ENCODE measurements around the gene SMCO4.

SMCO4 gene

DNA sequence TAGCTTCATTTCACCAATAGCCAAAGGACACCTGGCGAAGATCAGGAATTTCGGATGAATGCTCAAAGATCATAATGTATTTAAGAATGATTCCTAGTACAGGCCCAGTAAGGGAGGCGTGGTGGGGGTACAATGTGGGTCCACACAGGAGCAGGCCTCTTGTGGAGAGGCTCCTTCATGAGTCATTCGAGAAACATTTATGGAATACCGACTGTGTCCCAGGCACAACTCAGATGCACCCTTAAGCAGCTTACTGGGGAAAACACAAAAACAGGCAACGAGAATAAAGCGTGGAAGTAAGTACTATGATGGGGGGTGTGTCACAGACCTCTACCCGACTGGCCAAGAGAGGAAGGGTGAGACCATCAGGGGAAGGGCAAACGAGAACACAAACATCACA is 44.5 kb downstream of the SMCO4 start:
- no peak for DNase-seq

DNA sequence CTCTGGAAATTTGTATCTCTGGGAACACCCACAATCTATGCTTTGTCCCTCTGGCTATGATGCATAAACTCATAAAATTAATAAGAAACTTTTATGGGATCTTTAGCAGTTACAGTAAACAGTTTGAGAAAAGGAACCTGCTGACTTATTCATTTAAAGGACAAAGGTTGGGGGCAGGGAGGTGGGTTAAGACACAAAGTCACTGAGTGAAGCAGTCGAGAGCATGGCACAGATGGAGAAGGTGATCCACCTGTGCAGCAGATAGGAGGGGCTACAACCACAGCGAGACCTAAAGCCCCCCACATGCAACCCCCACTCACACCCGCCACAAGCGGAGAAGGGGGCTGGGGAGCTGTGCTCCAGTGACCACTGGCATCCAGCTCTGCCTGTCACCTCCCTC is 45.0 kb downstream of the SMCO4 start:
- DNase-seq, result no peak

DNA sequence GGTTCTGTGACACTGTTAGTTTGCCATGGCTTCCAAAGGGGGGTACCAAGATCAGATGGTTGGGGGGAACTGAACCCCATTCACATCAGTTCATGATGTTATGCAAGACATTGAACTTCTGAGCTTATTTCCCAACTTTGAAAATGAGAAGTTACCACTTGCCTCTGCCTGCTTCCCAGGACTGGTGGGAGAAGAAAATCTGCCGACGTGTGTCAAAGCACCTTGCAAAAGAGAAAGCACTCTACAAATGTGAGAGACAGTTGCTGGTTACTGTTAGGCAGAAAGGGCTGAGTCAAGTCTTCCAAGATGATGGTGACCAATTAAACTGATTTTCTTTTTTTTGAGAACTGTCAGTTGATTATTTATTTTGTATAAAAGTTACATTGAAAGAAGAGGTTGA is 45.6 kb downstream of the SMCO4 start:
- DNase-seq, result no peak

DNA sequence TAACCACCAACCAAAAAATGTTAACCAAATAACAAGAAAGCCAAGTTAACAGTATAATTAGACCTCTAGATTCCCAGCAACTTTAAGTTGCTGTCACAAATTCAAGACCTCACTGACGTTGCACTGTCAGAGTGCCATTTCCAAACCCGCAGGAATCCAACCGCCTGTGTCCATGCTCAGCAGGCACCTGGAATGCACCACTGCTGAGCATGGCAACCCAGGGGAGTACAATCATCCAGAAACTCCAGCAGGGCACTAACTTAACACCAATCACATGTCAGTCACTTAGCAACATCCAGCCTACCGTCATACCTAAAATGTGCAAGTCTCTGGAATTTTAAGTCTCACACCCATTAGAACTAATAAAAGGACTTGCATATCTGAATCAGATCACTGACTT is 48.8 kb downstream of the SMCO4 start:
- DNase-seq, result no peak

DNA sequence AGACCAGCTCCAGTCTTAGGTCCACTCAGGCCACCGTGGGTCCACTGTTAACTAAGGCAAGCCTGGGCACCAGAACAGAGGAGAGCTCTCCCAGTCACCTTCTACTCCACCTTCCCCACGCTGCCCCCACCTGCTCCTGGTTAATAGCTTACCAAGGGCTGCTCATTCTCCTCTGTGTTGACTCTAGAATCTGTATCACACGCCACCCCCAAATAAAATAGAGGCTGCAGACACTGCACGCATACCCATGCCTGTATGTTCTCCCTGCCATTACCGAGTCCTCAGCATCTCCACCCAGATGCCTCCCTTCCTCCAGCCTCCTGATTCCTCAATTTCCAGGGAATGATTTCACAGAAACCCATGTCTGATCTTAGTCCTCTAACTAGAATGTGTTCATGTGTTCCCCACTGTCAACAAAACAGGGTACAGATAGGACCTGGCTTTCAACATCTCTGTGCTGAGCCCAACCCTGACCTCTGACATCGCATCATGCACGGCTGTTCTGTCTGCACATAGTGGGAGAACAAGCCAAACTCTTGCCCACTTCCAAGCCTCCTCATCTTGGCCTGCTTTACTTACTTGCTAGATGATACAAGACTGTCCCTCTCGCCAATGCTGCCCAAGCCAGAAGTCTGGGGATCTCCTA is 49.8 kb downstream of the SMCO4 start:
- DNase-seq, result no peak

DNA sequence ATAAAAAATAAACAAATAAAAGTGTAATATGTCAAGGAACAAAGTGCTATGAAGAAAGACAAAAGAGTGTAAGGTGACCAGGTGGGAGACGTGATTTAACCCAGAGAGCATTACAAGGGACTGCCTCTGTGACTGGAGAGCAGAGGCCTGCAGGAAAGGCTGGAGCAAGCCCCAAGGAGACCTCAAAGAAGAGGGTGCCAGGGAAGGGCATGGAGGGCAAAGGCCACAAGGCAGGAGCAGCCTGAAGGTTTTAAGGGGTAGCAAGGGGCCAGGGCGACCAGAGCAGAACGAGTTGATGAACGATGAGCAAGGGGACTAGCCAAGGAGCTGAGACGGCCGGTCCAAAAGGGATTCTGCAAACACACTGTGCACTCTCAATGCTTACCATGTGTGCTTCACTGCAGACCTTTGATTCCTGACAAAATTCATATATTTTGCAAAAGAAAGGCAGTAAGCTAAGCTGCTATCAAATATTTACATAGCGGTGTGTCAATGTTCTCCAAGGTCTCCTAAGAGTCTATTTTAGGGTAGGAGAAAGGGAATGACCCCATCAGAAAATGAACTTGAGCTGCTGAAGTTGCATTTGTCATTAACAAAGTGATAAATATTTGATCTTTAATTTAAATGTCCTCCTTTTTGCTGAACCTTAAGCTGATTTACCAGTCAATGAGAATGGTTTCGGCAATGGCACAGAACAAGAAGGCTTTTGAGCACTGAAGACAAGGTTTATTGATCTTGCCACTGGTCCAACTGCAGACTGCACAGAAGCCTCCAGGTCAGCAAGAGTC is 50.5 kb downstream of the SMCO4 start:
- DNase-seq, result no peak

DNA sequence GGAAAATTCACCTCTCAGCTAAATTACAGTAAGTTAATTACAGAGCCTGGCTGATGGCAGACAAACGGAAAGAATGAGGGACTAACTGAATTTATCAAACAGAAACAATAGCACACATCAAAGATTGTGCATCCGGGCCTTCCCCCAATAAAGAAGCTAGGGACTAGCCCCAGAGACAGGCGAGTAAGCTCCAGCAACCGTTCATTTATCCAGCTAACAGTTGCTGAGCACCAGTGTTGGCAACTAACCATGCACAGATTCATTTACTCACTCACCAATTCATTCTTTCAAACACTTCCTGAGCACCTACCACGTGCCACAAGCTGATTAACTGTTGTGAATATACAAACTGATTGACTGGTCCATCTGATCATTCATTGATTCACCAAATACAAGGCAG is 51.2 kb downstream of the SMCO4 start:
- DNase-seq, result no peak

DNA sequence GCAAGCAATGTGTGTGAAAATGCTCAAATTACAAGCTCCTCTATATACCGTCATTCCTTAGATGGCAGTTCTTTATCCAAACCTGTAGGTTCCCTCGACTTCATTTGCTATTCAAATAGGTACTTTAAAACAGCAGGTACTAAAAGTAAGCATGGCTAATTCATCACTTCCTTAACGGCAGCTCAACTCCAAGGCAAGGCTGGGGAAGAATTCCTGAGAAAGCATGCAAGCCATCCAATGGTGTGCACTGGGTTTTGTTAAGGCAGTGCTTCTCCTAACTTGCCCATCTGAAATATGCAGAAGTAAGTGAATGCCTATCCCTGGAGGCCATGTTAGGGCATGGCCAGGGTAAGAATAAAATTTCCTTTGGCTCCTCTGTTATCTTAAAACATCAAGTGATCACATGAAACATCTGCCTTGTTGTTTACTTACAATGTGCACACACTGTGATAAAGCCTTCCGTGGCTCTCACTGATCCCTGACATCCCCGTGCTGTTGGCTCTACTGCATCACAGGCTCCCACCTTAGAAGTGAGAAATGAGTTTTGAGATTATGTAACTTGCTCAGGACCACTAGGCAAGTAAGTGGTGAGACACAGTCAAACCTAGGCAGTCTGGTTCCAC is 52.1 kb downstream of the SMCO4 start:
- DNase-seq, result no peak

DNA sequence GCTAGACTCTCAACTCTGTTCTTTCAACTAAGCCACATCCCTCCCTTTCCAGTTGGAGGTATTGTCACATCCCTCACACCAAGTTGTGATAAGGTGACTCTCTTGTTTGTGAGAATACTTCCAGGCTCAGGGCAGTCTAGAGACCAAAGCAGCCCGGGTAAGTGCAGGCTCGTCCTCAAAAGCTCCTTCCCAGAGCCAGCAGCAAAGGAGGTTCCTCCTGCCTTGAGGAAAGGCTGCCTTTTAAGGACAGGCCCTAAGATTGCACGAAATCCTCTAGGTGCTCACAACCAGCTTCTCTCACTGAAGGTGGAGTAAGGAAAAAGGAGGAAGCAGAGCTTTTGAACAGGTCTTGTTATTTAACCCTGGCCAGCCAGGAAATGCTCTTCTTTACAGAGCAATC is 53.4 kb downstream of the SMCO4 start:
- DNase-seq, result no peak

DNA sequence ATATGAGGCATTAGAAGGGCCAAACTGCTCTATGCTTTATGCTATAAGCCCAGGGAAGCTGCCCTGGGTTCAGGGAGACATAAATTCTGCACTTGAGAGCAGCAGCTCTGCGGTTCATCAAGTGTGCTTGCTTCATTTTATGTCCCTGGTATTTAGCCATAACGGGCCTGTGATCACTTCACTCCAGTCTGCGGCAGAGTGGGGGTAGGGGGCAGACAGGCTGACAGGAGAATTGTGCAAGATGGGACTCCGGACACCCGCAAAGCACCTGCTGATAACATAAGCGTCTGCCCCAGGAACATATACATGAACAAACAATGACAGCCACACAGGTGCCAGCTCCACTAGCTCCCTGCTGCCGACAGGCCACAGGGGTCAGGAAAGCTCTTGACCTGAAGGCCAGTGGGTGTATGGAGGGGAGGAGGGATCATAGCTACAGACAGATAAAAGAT is 56.1 kb downstream of the SMCO4 start:
- DNase-seq, result no peak

DNA sequence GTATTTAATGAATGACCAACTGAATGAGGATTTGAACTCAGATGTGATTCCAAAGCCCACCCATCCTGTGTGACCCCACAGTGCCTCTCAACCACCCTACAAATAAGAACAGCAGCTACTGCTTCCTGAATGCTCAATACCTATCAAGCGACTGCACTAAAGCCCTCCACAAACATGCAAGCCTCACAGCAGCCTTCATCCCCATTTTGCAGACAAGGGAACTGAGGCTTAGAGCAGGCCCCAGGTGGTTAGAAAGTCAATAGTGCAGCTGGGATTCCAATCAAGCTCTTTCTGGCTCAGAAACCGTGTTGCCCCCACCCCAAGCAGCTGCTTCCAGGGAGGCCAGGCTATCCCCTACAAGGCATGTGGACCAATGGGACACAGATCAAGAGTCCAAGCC is 57.2 kb downstream of the SMCO4 start:
- DNase-seq, result no peak

DNA sequence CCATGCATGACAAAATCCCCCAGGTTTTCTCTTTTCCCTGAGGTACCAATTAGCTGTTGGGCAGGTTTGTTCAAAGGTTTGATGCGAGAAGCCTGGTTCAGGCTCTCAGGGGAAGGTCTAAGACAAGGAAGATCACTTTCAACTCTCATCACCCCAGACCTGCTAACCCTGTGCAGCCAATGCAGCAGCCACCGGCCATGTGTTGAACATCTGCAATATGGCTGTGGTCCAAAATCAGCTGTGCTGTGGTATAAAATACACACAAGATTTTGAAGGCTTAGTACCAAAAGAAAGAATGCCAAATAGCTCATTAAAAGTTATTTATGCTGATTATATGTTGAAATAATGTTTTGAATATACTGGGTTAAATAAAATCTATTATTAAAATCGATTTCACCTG is 58.5 kb downstream of the SMCO4 start:
- no peak for DNase-seq

DNA sequence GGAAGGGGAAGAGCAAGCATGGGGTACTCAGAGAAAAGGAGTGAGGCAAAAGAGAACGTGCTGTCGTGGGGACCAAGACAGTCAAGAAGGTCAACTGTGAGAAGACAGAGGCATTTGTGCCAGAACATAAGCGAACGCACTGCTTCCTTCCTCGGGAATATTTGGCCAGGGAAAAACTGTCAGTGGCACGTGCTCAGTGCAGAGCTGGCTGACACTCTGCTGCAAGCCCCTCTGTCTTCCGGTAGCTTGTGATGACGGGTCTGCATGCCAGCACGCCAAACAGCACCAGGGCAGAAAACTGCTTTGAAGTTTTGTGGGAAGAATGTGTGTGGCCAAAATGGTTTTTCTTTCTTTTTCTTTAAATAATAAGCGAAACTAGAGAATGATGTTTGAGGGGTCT is 60.6 kb downstream of the SMCO4 start:
- DNase-seq, result no peak

DNA sequence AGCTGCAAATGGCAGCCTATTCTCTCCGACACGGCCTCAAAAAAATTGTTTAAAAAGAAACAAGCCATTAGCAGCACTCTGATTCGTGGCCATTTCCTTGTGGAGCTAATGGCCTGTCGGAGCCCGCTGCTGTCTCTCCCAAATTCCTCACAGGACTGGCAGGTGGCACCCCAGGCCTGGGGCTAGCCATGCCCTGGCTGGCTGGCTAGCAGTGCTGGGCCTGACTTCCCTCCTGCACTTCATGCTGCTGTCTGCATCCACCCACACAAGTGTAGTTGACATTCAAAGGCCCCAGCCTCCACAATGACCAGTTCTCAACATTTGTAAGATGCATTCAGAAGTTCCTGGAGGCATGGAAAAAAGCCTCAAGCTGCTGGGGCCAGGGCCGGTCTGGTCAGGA is 61.5 kb downstream of the SMCO4 start:
- DNase-seq, result no peak

DNA sequence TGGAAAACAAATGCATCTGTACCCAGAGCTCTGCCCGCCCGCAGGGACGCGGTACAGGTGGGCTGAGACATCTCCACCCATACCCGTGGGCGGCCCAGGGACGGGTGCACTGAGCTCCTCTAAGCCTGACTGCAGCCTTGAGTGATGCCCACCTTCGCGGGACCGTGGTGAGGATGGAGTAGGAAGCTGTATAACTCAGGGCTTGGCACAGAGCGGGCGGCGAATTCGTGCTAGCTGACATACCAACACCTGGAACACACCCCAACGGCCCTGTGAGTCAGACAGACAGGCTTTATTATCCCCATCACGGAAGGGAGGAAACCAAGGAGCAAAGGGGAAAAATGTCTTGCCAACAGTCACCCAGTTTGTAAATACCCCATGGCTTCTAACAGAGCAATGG is 61.9 kb downstream of the SMCO4 start:
- DNase-seq, result no peak

DNA sequence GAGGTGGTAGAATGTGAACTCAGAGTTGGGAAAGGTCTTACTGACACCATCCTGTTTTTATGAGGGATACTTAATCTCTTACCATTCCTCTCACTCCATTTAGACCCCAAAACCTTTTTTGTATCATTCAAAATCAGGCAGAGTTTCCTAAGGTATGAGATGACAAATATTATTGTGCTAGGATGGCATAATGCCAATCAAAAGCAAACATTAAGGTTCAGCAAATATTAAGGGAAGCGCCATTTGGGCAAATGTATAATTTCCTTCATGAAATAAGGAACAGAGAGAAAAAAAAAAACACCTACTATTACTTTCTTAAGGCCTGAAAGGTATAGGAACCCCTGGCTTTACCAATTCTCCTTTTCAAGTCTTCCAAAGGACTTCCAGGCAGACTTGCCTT is 62.4 kb downstream of the SMCO4 start:
- DNase-seq, result no peak

DNA sequence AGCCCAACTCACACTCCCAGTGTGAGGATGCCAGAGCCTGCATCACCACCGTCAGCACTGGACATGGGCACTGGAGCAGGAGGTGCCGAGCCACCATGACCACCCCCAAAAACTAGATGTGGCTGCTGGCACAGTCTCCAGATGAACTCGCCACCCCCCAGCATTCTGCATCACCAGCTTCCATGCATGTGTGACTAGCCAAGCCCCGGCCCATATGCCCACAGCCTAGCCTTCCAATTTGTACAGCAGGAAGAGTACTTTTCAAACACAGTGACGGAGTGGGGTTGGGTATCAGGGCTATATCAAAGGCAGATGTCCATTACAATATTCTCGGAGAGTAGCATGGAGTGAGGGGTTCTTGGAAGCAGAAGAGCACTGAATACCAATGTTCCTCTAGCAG is 62.9 kb downstream of the SMCO4 start:
- DNase-seq, result no peak

DNA sequence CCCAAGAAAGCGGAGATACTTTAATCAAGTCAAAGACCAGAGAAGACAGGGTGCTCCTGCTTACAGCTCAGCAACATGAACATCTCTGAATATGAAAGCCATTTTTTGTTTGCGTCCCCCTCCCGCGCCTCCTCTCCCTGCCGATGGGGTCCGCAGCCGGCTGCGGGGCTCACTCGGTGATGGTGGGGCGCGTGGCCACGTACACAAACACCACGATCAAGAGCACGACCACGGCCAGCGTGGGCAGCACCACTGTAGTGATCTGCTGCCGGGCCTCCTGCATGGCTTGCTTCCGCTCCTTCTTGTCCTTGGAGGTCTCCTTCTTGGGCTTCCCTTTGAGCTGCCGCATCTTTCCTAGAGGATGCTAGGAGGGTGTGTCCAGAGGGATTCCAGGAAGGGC is 64.3 kb downstream of the SMCO4 start:
- no peak for DNase-seq

DNA sequence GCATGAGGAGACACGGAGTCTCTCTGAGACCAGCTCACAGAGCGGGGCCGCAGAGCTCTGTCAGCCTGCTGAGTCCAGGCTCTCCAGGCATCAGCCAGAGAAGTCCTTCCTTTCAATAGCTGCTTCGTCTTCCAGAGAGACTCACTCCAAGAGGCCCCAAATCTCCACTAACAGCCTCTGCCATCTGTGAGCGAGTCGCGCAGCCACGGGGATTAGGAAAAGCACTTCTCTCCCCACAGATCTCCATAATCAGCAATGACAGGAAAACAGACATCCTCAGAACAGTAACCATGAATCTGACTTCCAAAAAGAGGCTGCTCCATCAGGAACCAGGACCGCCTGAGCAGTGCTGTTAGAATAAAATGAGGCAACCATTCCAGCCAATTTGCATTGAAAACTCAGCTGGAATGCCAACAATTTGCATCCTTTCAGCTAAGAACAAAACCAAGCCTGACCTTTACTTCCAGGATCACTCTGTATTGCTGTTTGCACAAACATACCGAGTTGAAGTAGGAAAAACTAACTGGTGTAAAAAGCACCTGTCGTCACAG is 65.4 kb downstream of the SMCO4 start:
- no peak for DNase-seq

DNA sequence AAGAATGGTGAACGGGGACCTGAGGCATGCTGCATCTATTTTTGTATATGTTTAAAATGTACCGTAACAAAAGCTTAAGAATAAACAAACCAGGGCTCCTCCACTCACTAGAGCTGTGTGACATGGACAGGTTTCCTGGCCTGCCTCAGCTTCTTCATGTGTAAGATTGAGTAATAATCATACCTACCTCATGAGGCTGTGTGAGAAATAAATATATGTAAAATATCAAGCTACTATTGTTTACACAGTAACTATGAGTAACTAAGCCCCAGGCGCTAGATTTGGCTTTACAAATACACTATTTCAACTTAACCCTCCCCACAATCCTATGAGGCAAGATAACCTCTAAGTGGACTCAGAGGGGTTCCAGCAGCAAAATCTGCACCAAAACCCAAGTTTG is 66.4 kb downstream of the SMCO4 start:
- no peak for DNase-seq

DNA sequence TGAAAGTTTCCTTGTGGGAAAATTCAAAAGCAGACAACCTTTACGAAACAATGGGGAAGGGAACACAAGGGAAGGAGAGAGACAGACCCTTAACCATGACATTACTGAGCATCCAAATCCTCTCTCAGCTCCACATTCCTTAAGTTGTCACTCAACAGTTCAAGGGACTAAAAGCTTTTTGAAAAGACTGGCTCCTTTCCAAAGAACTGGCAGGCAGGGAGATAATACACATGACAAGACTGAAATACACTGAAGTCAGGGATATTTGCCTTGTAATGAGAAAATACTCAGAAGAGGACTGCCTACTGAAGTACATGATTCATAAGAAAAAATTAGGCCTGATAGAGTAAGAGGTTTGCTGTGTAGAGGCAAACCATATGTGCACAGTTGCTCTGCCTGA is 69.1 kb downstream of the SMCO4 start:
- no peak for DNase-seq

DNA sequence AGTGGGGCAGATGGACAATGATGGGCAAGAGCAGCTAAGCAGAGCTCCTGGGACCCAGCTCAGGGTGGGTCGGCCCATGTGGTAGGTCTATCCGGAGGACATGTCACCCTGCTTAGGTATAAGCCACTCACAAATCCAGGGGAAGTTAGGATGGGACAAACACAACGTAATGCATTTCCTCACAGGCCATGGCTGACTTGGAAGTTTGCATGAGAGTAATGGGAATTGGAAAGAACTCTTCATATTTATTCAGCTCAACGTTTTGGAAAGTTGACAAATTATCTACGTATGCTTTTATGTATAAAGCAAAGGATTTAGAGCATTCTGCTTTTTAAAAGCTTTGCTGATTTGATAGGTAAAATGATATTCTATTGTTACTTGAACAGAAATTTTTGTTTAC is 74.9 kb downstream of the SMCO4 start:
- DNase-seq, result no peak

DNA sequence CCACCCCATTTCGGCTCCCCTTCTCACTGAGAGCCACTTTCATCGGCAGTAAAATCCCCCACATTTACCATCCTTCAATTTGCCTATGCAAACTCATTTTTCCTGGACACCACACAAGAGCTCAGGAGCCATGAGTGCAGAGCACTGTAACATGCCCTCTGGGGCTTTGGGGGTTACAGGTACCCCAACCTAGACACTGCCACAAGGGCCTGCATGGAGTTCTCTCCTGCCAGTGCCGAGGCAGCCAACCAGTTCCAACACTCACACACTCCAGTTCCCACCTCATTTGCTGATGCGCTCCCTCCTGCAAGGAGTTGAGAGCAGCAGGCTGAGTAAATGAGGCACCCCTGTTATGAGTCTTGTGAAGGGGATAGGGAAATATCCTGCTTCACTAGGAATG is 76.1 kb downstream of the SMCO4 start:
- no peak for DNase-seq

DNA sequence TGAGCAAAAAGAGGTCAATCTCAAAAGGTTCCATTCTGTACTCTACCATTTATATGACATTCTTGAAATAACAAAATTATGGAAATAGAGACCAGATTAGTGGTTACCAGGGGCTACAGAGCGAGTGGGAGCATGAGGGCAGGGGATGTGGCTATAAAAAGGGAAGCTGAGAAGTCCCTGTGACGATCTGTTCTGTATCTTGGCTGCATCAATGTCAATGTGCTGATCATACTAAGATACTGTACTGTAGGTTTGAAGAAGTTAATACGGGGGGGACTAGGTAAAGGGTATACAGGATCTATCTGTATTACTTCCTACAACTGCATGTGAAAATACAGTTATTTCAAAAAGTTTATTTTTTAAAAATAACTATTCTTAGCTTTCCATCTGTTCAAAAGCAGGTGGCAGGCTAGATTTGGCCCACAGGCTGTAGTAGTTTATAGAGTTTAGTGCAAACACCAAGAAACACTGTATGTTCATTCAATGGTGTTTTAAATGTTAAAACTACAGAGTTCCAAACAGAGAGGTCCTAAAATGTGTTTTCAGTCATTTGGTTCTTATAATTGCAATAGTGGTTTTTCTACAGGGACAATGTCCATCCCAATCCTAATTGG is 78.2 kb downstream of the SMCO4 start:
- no peak for DNase-seq
